KMS-11 (cell line): Measurements from ENCODE around the gene LSAMP.

Experiments used
- H2AFZ ChIP-seq: fragments of 200-600 bp; sonication (generic); 2 replicates; pipeline ENCODE4 v1.6.1; 2016; ENCODE audit warnings: antibody characterized with exemption, mixed run types, low read depth
- H3K27ac ChIP-seq: fragments of 200-600 bp; sonication (generic); 2 replicates; pipeline ENCODE4 v1.6.1; 2016; ENCODE audit warnings: mild to moderate bottlenecking, mixed run types
- H3K27me3 ChIP-seq: fragments of 200-600 bp; sonication (generic); 2 replicates; pipeline ENCODE4 v1.6.1; 2017; ENCODE audit warnings: mild to moderate bottlenecking, low read depth, mixed run types, moderate library complexity; ENCODE audit not compliant: insufficient read depth
- H3K36me3 ChIP-seq: fragments of 200-600 bp; sonication (generic); 2 replicates; pipeline ENCODE4 v1.6.1; 2017; ENCODE audit warnings: mild to moderate bottlenecking, mixed run types; ENCODE audit not compliant: insufficient read depth
- H3K4me1 ChIP-seq: fragments of 200-600 bp; sonication (generic); 2 replicates; pipeline ENCODE4 v1.6.1; 2016; ENCODE audit warnings: mild to moderate bottlenecking, low read depth, mixed run types; ENCODE audit not compliant: poor library complexity, severe bottlenecking
- H3K4me2 ChIP-seq: fragments of 200-600 bp; sonication (generic); 2 replicates; pipeline ENCODE4 v1.7.0; 2016; ENCODE audit warnings: mild to moderate bottlenecking, mixed run types
- H3K4me3 ChIP-seq: fragments of 200-600 bp; sonication (generic); IDR thresholded peaks from 2 replicates; pipeline ENCODE4 v1.6.1; 2017; ENCODE audit warnings: low read depth, low read length, mixed read lengths; ENCODE audit not compliant: insufficient read depth
- H3K79me2 ChIP-seq: fragments of 200-600 bp; sonication (generic); 2 replicates; pipeline ENCODE4 v1.6.1; 2016; ENCODE audit warnings: low read depth, mixed run types; ENCODE audit not compliant: insufficient read depth
- H3K9ac ChIP-seq: fragments of 200-600 bp; sonication (generic); 2 replicates; pipeline ENCODE4 v1.6.1; 2016; ENCODE audit warnings: mild to moderate bottlenecking, mixed run types
- H4K20me1 ChIP-seq: fragments of 200-600 bp; sonication (generic); 2 replicates; pipeline ENCODE4 v1.6.1; 2016; ENCODE audit warnings: mild to moderate bottlenecking, mixed run types; ENCODE audit not compliant: insufficient read depth
- TF ChIP-seq, protein P1 (sequence below): fragments of 200-600 bp; sonication (generic); conservative IDR thresholded peaks from 2 replicates; pipeline ENCODE4 v1.6.1; 2017; ENCODE audit warnings: low read depth, mild to moderate bottlenecking, antibody characterized with exemption, low read length, moderate library complexity, mixed read lengths

Gene LSAMP

DNA sequence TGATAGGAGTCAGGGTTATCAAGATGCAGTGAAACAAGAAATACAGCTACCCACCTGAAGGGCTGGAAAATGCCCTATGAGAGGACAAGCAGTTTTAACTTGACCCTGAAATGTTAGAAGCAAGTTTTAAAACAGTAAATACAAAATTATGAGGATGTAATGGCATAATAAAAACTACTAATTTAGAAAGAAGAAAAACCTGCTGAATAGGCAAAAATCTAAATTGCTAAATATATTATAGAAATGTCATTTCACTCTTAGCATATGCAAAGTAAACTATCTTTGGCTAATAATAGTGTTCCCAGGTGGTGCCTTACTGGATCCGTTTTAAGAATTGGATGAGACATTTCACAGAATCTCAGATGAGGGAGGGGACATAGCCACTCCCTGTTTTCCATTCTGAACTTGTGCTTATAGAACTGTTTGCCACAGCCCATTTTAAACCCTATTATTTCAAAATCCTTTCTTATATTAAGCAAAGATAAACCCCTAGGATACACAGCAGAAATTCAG is 294.6 kb downstream of the LSAMP start:
- Histone ChIP-seq H3K79me2 (no peaks in the 10 kb centered on the region), H3K36me3 (no peaks in the 10 kb centered on the region), H3K9ac (no peak overlapping the region), H3K27ac (no peak overlapping the region), H2AFZ (no peak overlapping the region), H3K4me1 (no peaks in the 10 kb centered on the region), H3K4me2 (no peak overlapping the region), H3K4me3 (no peak overlapping the region), H4K20me1 (no peaks in the 10 kb centered on the region), H3K27me3 (no peaks in the 10 kb centered on the region)
- TF ChIP-seq, protein P1, sequence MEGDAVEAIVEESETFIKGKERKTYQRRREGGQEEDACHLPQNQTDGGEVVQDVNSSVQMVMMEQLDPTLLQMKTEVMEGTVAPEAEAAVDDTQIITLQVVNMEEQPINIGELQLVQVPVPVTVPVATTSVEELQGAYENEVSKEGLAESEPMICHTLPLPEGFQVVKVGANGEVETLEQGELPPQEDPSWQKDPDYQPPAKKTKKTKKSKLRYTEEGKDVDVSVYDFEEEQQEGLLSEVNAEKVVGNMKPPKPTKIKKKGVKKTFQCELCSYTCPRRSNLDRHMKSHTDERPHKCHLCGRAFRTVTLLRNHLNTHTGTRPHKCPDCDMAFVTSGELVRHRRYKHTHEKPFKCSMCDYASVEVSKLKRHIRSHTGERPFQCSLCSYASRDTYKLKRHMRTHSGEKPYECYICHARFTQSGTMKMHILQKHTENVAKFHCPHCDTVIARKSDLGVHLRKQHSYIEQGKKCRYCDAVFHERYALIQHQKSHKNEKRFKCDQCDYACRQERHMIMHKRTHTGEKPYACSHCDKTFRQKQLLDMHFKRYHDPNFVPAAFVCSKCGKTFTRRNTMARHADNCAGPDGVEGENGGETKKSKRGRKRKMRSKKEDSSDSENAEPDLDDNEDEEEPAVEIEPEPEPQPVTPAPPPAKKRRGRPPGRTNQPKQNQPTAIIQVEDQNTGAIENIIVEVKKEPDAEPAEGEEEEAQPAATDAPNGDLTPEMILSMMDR: no peak

DNA sequence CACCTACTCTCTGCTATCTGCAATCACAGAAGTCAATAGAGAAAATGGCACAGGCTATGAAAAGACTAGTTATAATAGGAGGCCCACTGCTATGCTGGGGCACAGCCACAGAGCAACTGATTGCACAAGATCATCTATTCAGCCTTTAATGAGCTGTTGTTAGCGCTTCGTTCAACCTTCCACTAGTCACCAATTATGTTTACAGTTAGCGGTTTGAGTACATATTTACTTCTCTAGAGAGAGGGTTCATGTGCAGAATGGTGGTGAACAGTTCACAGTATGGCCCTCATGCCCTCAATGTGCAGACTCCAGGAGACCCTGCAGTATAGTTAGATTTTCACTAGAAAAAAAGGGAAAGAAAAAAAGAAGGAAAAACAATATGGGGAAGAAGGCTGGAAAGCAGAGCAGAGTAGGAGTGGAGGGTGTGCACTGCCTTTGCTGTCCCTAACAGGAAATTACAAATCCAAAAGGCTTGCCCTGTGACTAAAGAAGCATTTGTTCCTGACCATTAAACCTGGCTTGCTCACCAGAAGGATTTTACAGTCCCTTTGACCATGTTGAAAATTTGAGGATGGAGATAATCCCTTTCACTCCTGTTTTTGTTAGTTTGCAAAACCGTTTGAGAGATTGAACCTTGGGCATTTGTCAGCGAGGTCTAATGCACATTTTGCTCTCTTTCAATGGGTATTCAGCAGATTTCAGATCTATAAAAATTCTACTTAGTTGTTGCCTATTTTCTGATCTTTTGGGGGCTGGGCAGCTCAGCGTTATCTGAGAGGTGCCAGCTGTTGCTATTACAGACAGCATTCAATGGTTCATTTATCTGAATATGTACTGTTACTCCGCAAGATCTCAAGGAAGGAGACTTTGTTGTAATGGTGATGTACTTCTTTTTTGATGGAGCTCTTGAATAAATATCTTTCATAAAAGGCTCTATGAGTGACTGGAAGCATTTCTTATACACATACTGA is 296.1 kb downstream of the LSAMP start:
- TF ChIP-seq, protein P1: no peak
- no peak overlapping the region for H3K9ac ChIP-seq
- no peaks in the 10 kb centered on the region for H4K20me1 ChIP-seq
- no peaks in the 10 kb centered on the region for H3K79me2 ChIP-seq
- no peaks in the 10 kb centered on the region for H3K4me1 ChIP-seq
- H3K4me2 ChIP-seq: no peak overlapping the region
- no peaks in the 10 kb centered on the region for H3K36me3 ChIP-seq
- H2AFZ ChIP-seq: no peak overlapping the region
- no peaks in the 10 kb centered on the region for H3K27me3 ChIP-seq
- H3K27ac ChIP-seq: no peak overlapping the region
- no peak overlapping the region for H3K4me3 ChIP-seq

- Histone ChIP-seq H3K9ac (no peak overlapping the region), H3K79me2 (no peaks in the 10 kb centered on the region), H3K4me1 (no peaks in the 10 kb centered on the region), H3K4me2 (no peak overlapping the region), H3K27me3 (no peaks in the 10 kb centered on the region), H3K27ac (no peak overlapping the region), H4K20me1 (no peaks in the 10 kb centered on the region), H3K4me3 (no peak overlapping the region), H3K36me3 (no peaks in the 10 kb centered on the region), H2AFZ (no peak overlapping the region)
- TF ChIP-seq, protein P1: no peak
These were observed 299.7 kb downstream of the LSAMP start for GRCh38 chr3:116145613-116146012.

DNA sequence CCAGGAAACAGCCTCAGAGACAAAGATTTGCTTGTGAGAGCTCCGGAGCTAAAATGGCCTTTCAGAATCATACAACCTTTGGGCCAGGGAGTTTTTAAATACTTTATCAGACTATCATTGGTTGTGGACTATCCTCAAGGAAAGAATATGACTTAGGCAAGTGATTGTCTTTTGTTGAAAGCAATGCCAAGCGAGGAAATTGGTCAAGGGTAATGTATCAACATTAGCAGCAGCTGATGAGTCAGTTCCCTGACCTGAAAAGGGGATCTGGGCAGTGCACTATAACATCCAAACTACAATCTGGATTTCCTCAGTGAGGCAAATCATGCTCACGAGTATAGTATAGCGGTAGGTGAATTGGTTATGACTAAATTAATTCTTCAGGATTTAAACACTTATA is 303.6 kb downstream of the LSAMP start:
- no peak overlapping the region for H3K4me3 ChIP-seq
- no peak overlapping the region for H3K4me2 ChIP-seq
- no peaks in the 10 kb centered on the region for H3K4me1 ChIP-seq
- H4K20me1 ChIP-seq: no peaks in the 10 kb centered on the region
- no peak overlapping the region for H2AFZ ChIP-seq
- no peaks in the 10 kb centered on the region for H3K79me2 ChIP-seq
- H3K27me3 ChIP-seq: no peaks in the 10 kb centered on the region
- H3K9ac ChIP-seq: no peak overlapping the region
- H3K27ac ChIP-seq: no peak overlapping the region
- TF ChIP-seq, protein P1: no peak
- H3K36me3 ChIP-seq: no peaks in the 10 kb centered on the region
